ENCODE results near the gene RGS11.
"Not testable (repeated sequence)": the region's sequence is repeated elsewhere in the genome, so short reads cannot be mapped to it uniquely, and the experiment has no call there.

RGS11 gene

DNA sequence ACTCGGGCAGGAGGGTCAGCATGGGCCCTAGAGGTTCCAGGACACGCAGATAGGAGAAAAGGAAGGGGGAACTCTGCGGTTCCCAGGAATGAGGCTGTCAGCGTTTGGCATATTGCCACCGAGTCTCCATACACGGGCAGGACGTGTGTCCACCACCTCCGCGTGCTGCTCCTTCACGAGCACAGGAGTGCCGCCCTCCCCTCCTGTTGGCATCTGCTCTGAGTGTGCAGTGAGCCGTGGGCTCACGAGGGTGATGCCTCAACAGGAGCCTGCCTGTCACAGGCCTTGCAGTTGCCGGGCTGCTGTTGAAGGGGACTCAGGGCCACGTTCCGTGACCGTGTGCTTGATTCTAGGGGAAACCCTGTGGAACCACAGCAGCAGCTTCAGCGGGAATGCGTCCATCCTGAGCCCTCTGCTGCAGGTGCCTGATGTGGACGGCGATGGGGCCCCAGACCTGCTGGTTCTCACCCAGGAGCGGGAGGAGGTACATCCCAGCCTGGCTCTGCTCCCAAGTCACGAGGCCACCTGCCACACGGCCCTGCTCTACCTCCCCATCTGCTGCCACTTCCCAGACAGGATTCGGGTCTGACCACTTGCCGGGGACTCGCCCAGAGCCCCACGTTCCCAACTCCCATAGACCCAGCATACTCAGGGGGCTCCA lies 14.6 kb downstream of the RGS11 start:
- no peak for DNase-seq

DNA sequence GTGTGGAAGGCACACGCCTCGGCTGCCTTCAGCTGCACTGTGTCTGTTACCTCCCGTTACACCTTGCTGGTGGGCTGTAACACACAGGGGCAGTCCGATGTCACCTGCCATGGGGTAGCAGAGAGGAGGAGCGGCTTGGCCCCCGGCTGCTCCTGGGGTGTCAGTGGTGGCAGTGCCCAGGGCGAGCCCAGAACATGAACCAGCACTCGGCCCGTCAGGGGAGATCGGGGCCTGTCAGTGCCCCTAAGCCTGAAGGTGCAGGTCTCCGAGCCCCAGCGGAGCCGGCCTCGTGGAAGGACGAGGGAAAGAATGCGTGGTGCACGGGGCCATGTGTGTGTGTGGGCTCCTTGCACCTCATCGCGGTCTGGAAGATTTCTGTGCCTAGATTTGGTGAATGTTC lies 15.4 kb downstream of the RGS11 start:
- DNase-seq: no peak

DNA sequence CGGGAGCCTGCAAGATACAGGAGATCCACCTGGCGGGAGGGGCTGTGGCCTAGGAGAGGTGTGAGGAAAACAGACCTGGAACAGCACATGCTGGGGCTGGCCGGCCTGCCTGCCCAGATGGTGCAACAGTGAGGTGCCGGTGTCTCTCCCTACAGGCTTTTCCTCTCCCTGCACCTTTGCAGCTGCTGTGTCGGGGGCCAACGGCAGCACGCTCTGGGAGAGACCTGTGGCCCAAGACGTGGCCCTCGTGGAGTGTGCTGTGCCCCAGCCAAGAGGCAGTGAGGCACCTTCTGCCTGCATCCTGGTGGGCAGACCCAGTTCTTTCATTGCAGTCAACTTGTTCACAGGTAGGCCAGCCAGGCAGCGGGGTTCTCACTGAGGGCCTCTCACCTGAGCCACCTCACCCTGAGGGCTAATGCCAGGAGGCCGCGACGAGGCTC lies 15.9 kb downstream of the RGS11 start:
- no peak for DNase-seq

DNA sequence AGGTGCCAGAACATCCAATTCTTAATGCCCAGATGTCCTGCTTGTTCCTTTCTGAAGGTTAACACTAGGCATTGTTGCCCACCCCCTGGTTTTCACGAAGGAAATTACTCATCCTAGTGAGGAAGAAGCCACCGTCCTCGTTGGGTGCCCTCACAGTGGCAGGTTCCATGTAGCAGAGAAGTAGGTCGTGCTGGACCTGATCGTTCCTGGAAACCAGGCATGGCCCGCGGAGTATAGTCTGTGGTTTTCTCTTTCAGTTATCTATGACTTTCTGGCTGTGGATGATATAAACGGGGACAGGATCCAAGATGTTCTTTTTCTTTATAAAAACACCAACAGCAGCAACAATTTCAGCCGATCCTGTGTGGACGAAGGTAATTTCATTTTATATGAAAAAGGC lies 16.5 kb downstream of the RGS11 start:
- no peak for DNase-seq

DNA sequence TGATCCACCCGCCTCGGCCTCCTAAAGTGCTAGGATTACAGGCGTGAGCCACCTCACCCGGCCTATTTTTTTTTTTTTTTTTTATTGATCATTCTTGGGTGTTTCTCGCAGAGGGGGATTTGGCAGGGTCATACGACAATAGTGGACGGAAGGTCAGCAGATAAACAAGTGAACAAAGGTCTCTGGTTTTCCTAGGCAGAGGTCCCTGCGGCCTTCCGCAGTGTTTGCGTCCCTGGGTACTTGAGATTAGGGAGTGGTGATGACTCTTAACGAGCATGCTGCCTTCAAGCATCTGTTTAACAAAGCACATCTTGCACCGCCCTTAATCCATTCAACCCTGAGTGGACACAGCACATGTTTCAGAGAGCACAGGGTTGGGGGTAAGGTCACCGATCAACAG lies 17.7 kb downstream of the RGS11 start:
- DNase-seq: not testable (repeated sequence)

DNA sequence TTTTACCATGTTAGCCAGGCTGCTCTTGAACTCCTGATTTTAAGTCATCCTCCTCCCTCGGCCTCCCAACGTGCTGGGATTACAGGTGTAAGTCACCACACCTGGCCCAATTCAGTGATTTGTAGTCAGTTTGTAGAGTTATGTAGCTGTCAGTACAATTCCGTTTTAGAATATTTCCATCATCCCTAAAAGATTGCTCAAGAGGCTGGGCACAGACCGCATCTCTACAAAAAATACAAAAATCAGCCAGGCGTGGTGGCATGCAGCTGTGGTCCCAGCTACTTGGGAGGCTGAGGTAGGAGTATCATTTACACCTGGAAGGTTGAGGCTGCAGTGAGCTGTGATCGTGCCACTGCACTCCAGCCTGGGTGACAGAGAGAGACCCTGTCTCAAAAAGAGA lies 20.6 kb downstream of the RGS11 start:
- no peak for DNase-seq

DNA sequence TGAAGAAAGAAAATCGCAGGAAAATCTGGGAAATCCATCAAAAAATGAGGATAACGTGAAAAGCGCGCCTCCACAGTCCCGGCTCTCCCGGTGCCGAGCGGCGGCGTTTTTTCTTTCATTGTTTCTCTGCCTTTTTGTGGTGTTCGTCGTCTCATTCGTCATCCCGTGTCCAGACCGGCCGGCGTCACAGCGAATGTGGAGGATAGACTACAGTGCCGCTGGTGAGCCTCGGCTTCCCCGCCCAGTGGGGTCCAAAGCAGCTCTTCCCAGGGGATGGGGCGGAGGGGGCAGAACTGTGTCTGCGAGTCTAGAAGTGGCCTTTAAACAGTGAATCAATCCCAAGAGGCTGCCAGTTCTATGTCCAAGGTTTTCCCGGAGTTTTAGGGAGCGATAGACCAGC lies 21.3 kb downstream of the RGS11 start:
- no peak for DNase-seq

DNA sequence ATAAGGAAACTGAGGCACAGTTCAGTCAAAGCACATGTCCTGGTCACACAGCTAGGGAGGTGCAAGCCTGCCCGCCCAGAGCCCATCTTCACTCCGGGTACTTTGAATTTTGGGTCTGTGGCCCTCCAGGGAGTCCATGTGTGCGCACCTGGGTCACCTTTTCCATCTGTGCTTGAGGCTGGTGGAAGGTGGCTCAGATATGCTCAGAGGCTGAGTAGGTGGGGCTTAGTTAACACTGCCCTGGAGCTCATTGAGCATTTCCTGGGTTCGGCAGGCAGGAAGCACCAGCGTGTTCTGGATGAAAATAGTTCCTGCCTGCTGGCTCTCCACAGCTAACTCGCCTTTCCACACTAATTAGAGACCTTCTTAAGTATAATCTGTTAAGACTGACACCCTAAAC lies 21.9 kb downstream of the RGS11 start:
- no peak for DNase-seq

DNA sequence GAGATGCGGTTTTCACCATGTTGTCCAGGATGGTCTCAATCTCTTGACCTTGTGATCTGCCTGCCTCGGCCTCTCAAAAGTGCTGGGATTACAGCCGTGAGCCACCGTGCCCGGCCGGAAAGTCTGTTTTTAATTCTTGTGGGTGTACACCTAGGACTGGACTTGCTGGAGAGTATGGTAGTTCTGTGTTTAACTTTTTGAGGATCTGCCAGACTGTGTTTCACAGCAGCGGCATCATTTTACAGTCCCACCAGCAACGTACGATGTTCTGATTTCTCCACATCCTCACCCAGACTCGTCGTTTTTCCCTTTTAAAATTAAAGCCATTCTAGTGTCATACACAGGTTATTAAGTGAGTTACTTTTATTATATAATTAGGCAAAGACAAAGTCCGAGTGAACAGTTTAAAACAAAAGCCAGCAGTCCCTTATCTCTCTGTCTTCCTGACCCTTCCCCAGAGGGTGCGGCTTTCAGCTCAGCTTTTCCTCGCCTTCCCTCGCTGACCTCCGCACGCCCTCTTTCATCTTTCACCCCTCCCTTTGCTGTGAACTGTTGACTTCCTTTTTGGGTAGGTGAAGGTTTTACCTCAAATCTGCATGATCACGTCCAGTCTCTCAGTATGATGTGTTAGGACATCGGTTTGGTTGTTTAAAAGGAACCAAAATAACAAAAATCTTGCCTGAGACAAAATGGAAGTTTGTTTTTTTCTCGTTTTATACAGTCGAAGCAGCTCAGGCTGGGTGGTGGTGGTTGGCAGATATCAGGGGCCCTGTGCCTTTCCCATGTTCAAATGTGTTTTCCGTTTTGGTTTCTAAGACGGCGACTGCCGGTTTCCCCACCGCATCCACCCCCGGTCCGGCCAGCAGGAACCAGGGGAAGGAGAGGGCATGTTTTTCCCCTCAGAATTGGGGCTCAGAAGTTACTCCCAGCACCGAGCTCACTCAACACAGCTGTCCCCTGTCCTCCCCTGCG lies 23.1 kb downstream of the RGS11 start:
- no peak for DNase-seq

DNA sequence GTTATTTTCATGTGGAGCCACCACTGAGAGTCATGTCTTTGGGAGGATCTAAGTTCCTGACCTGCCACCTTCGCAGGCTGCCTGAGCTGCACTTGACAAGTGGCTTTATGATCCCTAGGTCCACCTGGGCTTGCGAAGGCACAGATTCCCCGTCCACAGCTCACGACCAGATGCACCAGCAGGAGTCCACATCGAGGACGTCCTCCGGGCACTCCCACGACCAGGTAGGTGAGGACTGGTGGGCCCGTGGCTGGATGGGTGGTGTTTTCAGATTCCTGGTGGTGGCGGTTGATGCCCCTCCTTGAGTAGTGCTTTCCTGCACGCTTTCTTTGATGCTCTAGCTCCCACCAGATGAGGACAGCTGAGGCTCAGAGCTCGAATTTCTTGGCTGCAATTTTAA lies 26.3 kb downstream of the RGS11 start:
- DNase-seq: no peak

DNA sequence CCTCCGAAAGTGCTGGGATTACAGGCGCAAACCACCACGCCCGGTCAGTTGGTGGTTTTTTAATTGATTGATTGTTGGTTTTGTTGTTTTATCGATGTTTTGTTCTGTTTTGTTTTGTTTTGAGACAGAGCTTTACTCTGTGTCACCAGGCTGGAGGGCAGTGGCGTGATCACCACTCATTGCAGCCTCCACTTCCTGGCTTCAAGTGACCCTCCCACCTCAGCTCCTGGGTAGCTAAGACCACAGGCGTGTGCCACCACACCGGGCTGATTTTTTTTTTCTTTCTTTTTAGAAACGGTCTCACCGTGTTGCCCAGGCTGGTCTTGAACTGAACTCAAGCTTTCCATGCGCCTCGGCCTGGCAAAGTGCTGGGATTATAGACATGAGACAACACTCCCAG lies 28.7 kb downstream of the RGS11 start:
- DNase-seq: no peak

DNA sequence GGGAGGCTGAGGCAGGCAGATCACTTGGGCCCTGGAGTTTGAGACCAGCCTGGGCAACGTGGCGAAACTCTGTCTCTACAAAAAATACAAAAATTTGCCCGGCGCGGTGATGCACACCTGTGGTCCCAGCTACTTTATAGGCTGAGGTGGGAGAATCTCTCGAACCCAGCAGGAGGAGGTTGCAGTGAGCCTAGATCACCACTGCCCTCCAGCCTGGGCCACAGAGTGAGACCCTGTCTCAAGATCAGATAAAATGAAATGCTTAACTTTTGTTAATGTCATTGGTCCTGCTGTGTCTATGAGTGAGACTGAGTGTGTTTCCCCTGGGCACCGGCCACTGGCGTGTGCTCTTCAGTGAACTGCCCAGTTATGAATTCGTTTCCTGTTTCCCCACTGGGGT lies 30.6 kb downstream of the RGS11 start:
- DNase-seq: no peak

DNA sequence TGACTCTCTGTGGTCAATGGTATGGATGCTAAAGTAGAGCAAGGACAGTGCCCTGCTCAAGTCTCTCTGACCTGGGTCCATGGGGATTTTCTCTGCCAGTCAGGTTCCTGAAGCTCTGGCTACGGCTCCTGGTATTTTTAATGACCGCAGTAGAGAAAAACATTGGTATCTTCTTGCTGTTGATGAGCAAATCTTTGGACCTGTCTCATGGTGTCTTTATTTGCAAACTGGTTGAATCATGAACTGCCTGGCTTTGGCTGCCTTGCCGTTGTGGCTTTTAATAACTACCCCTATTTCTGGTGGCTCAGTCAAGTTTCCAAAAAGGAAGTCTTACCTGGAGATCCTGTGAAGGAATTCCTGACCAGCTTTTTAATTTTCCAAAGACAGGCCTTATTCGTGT lies 32.4 kb downstream of the RGS11 start:
- DNase-seq: no peak

DNA sequence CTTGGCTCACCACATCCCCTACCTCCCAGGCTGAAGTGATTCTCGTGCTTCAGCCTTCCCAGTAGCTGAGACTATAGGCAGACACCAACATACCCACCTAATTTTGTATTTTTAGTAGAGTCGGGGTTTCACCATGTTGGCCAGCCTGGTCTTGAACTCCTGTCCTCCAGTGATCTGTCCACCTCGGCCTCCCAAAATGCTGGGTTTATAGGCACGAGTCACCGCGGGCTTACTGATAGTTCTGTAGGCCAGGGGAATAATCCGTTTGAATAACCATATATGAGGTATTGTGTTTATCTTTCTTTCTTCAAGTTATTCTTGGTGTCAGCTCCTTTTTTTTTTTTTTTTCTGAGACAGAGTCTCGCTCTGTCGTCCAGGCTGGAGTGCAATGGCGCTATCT lies 33.5 kb downstream of the RGS11 start:
- no peak for DNase-seq

DNA sequence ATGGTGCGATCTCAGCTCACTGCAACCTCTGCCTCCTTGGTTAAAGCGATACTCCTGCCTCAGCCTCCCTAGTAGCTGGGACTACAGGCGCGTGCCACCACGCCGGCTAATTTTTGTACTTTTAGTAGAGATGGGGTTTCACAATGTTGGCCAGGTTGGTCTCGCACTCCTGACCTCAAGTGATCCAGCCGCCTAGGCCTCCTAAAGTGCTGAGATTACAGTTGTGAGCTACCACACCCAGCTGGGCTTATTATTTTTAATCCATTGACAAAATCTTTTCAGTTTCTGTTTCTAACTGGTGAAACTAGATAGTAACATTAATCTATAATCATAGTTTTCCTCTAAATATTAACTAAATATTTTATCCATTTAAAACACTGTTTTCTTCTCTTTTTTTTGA lies 35.2 kb downstream of the RGS11 start:
- DNase-seq: no peak

DNA sequence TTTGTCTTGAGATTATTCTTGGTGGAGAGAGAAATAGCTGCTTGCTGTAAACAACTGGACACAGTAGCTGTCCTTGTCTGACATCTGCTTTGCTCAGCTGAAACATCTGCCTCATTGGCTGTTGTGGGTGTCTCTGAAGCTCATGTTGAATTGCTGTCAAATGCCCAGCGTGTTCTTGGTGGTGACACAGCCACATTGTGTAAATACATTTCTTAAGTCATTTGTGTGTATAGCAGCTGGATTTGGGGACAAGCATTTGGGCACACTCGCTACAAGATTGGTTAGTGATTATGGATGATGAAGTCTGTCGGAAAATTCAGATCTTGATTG lies 35.8 kb downstream of the RGS11 start:
- no peak for DNase-seq

DNA sequence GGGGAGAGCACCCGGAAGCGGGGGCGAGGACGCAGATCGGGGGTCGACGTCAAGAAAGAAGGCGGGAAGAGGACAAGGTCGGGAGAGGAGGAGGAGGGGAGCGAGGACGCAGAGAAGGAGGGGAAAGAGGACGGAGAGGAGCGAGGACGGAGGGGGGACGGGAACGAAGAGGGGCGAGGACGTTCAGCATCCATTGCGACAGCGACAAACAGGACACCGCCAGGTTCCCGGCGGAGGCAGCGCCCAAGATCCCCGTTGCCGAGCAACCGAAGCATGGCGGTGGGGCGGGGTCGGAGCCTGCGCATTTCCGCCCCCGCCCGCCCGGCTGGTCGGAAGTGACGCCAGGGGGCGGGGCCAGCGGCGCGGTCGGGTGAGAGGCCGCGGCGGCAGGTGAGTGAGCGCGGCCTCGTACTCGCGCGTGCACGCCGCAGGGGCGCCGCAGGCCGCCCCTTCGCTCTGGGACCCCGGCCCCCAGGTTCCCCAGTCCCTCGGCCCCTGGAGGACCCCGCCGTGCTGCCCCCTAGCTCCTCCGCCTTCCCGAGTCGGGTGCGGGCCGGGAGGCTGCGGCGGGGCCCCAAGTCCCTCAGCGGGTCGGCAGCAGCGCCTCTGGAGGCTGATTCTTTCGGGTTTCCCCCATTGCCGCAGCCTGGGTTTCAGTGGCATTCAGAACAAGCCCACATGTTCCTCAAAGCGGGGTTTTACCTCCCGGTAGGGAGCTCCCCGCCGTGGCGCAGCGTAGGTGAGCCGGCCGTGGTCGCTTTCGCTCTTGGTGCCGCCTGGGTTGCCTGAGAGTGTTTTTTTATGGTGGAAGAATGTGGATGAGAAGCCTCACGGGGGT lies 41.1 kb downstream of the RGS11 start, which contains the start of gene FAM234A:
TSS of gene FAM234A (plus strand) at position 354 of the 838 bp plus-strand sequence. CDS start 19,593 bp downstream, outside the sequence.
- peak; percentile 97 for DNase-seq

DNA sequence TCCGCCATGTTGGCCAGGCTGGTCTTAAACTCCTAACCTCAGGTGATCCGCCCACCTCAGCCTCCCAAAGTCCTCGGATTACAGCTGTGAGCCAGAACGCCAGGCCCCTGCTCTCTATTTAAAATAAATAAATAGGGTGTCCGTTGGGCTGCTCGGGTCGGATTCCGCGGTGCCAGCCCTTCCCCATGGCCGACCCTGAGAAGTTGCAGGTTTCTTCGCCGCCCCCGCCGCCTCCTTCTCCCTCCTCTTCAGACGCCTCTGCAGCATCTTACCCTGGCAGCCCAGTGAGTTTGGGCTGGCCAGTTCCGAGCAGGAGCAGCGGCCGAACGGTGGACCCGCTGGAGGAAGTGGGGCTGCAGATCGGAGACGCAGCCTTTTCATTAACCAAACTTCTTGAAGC lies 44.8 kb downstream of the RGS11 start:
- DNase-seq: no peak

DNA sequence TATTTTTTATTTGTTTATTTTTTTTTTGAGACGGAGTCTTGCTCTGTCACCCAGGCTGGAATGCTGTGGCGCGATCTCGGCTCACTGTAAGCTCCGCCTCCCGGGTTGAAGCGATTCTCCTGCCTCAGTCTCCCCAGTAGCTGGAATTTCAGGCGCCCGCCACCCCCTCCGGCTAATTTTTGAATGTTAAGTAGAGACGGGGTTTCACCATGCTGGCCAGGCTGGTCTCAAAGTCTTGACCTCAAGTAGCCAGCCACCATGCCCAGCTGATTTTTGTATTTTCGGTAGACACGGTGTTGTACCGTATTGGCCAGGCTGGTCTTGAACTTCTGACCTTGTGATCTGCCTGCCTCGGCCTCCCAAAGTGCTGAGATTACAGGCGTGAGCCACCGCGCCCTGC lies 45.4 kb downstream of the RGS11 start:
- DNase-seq: not testable (repeated sequence)

DNA sequence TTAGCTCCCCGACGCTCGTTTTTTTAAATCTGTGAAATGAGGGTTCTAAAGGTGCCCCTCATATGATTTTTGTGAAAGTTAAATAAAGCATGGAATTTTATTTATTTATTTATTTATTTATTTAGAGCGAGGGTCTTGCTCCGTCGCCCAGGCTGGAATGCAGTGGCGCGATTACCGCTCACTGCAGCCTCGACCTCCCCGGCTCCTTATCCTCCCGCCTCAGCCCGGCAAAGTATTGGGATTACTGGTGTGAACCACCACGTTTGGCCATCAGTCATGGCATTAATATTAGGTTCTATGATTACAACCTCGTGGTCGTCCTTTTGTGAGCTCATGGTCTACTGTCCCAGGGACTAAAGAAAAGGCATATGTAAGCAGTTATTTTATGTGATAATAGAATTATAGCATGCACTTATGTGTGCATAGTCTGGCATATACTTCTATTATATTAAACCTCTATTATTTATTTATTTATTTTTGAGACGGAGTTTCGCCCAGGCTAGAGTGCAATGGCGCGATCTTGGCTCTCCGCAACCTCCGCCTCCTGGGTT lies 45.9 kb downstream of the RGS11 start:
- DNase-seq: no peak

DNA sequence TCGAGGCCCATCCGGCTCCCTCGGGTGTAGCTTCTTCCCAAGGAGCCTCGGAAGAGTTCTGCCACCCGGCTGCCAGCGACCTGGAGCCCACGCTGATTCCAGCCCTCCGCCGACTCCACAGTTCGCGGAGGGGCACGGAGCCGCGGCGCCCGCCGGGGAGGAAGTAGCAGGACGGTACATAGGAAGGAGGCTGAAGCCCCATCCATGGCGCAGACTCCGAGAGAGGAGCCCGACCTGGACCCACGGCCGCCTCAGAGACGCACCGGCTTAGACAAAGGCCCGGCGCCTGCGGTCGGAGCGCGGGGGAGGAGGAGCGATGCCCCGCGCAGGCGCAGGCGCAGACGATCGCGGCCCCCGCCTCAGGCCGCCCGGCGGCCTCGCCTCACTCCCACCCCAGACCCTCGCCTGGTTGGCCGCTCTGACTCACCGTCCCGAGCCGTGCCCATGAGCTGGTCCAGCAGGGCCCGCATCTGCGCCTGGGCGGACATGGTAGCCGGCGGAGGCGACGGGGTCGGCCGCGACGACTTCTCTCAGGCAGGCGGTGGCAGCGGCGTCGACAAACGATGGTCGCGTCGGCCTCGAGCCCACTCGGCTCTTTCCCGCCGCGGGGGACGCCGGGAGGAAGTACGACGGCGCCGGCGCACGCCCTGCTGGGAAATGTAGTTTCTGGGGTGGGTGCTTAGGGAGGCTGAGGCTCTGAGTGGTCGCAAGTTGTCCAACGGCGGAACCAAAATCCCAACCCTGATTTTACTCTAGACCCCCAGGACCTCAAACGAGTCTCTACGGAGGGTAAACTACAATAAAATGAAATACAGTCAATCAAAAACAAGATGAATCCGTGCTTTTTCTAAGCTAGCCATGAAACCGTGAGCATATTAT lies 46.7 kb downstream of the RGS11 start, which contains the start of gene LUC7L:
TSS of gene LUC7L (minus strand) at position 598 of the 879 bp plus-strand sequence. CDS start at position 488, 110 bp downstream.
- peak; percentile 99 for DNase-seq

Data from retina (tissue), 1 donor.